C4-2B (cell line): ENCODE results near the gene TRAF3.
"Not testable (repeated sequence)": the region's sequence is repeated elsewhere in the genome, so short reads cannot be mapped to it uniquely, and the experiment has no call there.

Experiments used
- H3K27ac ChIP-seq: fragments of 450-650 bp; 2 replicates; pipeline ENCODE4 v1.5.1; 2017
- ZFX ChIP-seq: fragments of 450-650 bp; IDR thresholded peaks from 2 replicates; pipeline ENCODE4 v1.6.1; 2017
- TF ChIP-seq, protein P1 (sequence below): fragments of 450-650 bp; conservative IDR thresholded peaks from 2 replicates; pipeline ENCODE4 v1.5.1; 2017; ENCODE audit warnings: mild to moderate bottlenecking

Gene TRAF3

DNA sequence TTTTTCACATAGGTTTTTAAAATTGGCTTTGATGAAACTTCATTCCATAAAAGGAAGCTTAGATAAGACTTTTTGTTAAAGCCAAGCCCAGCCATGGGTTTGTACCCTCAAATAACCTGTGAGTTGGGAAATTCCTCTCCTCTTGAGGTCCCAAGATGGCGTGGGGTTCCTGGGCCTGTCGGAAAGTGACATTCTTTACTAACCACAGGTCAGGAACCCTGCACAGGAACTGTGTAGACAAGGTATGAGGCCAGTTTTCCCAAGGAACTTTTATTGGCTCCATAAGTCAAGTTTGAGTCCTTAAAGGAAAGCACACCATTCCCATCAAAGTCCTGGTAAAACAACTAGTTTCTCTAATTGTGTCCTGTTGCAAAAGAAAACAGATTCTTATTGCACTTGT lies 80.2 kb downstream of the TRAF3 start:
- TF ChIP-seq, protein P1, sequence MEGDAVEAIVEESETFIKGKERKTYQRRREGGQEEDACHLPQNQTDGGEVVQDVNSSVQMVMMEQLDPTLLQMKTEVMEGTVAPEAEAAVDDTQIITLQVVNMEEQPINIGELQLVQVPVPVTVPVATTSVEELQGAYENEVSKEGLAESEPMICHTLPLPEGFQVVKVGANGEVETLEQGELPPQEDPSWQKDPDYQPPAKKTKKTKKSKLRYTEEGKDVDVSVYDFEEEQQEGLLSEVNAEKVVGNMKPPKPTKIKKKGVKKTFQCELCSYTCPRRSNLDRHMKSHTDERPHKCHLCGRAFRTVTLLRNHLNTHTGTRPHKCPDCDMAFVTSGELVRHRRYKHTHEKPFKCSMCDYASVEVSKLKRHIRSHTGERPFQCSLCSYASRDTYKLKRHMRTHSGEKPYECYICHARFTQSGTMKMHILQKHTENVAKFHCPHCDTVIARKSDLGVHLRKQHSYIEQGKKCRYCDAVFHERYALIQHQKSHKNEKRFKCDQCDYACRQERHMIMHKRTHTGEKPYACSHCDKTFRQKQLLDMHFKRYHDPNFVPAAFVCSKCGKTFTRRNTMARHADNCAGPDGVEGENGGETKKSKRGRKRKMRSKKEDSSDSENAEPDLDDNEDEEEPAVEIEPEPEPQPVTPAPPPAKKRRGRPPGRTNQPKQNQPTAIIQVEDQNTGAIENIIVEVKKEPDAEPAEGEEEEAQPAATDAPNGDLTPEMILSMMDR, result no peak
- TF ChIP-seq ZFX, result no peak
- H3K27ac ChIP-seq, result no peak overlapping the region

- no peak overlapping the region for H3K27ac ChIP-seq
- TF ChIP-seq, protein P1, result no peak
- no peak for TF ChIP-seq ZFX
Measured at GRCh38 chr14:102859911-102860310, 82.7 kb downstream of the TRAF3 start.

GRCh38 chr14:102862154-102862773 lies 85.0 kb downstream of the TRAF3 start:
- no peak overlapping the region for H3K27ac ChIP-seq
- TF ChIP-seq ZFX, result no peak
- TF ChIP-seq, protein P1, result no peak

DNA sequence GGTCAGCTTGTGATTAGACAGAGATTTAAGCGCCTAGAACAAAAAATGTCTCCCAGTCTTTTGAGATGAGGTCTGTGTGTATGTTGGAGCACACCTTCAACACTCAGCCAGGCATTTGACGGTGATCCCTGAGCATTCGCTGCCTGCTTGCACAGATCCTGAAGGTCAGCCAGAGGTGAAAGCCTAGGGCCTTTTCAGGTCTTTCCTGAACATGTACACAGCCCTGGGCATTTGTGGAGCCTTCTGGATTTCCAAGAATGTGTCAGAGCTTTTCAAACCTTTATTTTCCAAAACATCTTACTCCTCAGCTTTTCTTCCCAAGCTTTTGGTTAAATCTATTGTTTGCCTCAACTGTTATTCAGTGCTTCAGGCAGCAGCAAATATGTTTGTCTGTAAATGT lies 86.1 kb downstream of the TRAF3 start:
- no peak overlapping the region for H3K27ac ChIP-seq
- TF ChIP-seq, protein P1, result no peak
- TF ChIP-seq ZFX, result no peak

GRCh38 chr14:102865916-102866315 lies 88.7 kb downstream of the TRAF3 start:
- not testable (repeated sequence) for H3K27ac ChIP-seq

DNA sequence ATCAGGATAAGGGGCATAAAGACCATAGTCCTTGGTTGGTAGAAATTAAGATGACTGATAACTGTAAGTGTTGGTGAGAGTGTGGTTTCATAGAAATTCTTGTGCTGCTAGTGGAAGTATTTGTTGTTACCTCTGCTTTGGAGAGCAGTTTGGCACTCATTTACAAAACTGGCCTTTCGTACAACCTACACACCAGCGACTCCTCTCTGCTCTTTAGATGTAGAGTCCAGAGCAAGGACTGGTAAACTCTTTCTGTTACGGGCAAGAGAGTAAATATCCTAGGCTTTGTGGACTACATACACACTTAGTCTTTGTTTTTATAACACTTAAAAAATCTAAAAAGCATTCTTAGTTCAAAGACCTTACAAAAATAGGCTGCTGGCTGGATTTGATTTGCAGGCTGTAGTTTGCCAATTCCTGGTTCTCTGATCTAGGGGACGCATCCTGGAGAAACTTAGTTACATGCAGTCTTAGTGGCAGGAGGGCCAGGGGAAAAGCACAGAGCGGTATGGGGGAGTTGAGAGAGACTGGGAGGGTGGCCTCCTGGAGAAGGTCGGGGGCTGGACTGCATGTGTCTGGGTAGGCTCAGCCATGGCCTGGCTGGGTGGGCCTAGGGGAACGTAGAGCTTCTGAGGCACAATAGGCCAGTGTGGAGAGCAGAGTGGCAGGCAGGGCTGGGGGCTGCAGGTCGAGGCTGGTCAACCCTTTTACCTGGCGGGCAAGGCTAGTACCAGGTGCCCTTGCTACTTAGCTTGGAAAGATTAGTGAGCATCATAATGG lies 89.9 kb downstream of the TRAF3 start:
- TF ChIP-seq, protein P1, result no peak
- no peak for TF ChIP-seq ZFX
- H3K27ac ChIP-seq, result no peak overlapping the region

- TF ChIP-seq, protein P1, result no peak
- no peak for TF ChIP-seq ZFX
- H3K27ac ChIP-seq, result no peak overlapping the region
Measured at GRCh38 chr14:102867826-102868580, 90.8 kb downstream of the TRAF3 start.
